ENCODE measurements around the gene CACNA1G. TPM values are rescaled to one million over a fixed set of nuclear protein-coding genes. Genes with fewer than 3 reads are reported as not detected.

The CACNA1G gene
- polyA plus RNA-seq, 3 donors, result 6.9 to 8.7 (median 8.3) TPM

- DNase-seq (ENCODE audit: extremely low read depth in 1 of 11, low read depth in 9 of 11, low spot score in 4 of 11), result no peak
These were observed 59.0 kb downstream of the CACNA1G start for GRCh38 chr17:50619489-50619888.

DNA sequence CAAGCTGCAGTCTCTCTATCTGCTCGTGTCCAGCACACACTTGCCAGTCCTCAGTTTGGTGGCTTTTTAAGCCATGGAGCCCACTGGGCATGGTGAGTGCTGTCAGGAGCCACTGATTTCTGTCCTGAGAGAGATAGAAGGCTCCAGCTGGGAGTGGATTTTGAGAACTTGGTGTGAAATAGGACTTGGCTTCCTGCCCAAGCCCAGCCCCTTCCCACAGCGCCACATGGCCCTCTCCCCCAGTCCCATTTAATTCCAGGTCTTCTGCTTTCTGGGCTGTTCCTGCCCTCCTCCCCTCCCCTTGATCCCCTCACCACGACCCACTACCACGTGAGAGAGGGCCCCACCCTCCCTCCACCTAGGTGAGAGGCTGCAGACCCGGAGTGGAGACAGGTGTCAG is 59.7 kb downstream of the CACNA1G start:
- no peak for DNase-seq (ENCODE audit: extremely low read depth in 1 of 11, low read depth in 9 of 11, low spot score in 4 of 11)

- no peak for DNase-seq (ENCODE audit: extremely low read depth in 1 of 11, low read depth in 9 of 11, low spot score in 4 of 11)
These were observed 60.3 kb downstream of the CACNA1G start for GRCh38 chr17:50620858-50621257.

DNA sequence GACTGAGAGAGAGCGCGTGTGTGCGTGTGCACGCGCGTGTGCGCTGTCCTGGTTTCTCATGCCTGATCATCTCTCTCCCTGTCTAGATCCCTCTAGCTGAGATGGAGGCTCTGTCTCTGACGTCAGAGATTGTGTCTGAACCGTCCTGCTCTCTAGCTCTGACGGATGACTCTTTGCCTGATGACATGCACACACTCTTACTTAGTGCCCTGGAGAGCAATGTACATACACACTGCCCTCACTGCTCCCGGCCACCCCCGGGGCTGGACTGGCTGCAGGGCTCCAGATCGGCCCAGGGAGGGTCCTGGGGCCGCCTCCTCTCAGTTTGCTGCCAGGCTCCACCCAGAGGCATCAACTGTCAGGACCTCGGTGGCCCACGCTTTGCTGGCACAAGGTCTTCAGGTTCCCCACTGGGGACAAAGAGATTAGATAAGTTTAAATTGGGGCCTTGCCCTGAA is 61.1 kb downstream of the CACNA1G start:
- no peak for DNase-seq (ENCODE audit: extremely low read depth in 1 of 11, low read depth in 9 of 11, low spot score in 4 of 11)

DNA sequence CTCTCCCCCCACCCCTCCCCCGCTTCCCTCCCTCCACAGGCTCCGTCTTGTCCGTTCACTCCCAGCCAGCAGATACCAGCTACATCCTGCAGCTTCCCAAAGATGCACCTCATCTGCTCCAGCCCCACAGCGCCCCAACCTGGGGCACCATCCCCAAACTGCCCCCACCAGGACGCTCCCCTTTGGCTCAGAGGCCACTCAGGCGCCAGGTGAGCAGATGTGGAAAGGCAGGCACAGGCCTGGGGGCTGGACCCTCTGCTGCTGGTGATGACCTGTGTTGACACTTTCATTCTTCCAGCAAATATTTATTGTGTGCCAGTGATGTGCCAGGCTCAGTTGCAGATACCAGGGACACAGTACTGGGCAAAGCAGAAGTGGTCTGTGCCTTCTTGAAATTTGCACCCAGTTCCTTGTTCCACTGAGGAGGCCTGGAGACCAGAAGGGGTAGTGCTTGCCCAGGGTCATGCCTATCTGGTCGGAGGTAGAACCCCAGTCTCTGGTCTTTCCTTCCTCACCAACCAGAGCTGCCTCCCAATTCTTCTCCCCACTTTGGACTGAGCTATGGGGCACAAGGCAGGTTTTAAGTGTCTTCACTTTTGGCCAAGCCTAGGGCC is 63.9 kb downstream of the CACNA1G start:
- no peak for DNase-seq (ENCODE audit: extremely low read depth in 1 of 11, low read depth in 9 of 11, low spot score in 4 of 11)

DNA sequence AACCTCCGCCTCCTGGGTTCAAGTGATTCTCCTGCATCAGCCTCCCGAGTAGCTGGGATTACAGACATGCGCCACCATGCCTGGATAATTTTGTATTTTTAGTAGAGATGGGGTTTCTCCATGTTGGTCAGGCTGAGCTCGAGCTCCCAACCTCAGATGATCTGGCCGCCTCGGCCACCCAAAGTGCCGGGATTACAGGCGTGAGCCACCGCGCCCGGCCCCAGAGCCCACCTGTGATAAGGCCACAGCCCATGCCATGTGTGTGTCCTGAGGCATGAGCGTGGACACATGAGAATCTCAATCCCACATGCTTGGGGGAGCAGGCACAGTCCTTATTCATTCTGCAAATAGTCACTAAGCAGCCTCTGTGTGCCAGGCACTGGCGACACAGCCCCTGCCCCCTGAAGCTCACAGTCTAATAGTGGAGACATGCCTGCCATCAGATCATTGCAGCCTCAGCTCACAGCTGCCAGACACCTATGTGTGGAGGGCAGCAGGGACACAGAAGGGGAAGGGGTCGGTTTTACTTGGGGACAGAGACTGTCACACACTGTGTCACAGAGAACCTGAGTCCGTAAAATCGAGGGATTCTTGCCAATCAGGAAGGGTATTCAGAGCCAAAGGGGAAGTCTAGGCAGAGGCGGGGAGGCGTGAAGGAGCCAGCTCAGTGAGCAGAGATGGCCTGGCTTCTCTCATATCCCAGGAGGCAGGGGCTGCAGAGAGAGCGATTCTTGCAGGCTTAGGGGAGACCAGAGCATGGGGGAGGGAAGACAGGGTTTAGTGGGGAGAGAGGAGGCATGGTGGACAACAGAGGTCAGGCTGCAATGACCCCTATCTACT is 64.7 kb downstream of the CACNA1G start:
- no peak for DNase-seq (ENCODE audit: extremely low read depth in 1 of 11, low read depth in 9 of 11, low spot score in 4 of 11)

DNA sequence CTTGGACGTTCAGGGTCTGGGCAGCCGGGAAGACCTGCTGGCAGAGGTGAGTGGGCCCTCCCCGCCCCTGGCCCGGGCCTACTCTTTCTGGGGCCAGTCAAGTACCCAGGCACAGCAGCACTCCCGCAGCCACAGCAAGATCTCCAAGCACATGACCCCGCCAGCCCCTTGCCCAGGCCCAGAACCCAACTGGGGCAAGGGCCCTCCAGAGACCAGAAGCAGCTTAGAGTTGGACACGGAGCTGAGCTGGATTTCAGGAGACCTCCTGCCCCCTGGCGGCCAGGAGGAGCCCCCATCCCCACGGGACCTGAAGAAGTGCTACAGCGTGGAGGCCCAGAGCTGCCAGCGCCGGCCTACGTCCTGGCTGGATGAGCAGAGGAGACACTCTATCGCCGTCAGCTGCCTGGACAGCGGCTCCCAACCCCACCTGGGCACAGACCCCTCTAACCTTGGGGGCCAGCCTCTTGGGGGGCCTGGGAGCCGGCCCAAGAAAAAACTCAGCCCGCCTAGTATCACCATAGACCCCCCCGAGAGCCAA is 65.6 kb downstream of the CACNA1G start:
- DNase-seq (ENCODE audit: extremely low read depth in 1 of 11, low read depth in 9 of 11, low spot score in 4 of 11), result peak in 6 of 11 donors; percentile 50 to 68 (median 65)

DNA sequence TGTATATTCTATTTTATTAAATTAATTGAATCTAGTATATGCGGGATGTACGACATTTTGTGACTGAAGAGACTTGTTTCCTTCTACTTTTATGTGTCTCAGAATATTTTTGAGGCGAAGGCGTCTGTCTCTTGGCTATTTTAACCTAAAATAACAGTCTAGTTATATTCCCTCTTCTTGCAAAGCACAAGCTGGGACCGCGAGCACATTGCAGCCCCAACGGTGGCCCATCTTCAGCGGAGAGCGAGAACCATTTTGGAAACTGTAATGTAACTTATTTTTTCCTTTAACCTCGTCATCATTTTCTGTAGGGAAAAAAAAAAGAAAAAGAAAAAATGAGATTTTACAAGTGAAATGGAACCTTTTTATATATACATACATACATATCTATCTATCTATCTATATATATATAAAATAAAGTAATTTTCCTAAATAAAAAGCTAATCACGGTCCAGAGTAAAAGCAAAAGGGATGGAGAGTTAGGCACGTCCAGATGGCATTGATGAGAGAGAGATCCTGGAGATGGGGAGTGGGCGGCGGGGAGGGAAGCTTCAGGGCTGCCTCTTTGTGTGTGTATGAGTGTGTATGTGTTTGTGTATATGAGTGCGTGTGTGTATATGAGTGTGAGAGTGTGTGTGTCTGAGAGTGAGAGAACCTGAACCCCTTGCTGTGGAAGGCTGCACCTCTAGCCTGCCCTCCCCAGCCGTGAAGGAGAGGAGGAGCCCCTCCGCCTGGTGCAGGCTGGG is 66.7 kb downstream of the CACNA1G start:
- DNase-seq (ENCODE audit: extremely low read depth in 1 of 11, low read depth in 9 of 11, low spot score in 4 of 11), result no peak

GRCh38 chr17:50627782-50628601 is 67.5 kb downstream of the CACNA1G start:
- peak in 2 of 11 donors; percentile 36 to 56 for DNase-seq (ENCODE audit: extremely low read depth in 1 of 11, low read depth in 9 of 11, low spot score in 4 of 11)

GRCh38 chr17:50629902-50630301 is 69.4 kb downstream of the CACNA1G start:
- no peak for DNase-seq (ENCODE audit: extremely low read depth in 1 of 11, low read depth in 9 of 11, low spot score in 4 of 11)

DNA sequence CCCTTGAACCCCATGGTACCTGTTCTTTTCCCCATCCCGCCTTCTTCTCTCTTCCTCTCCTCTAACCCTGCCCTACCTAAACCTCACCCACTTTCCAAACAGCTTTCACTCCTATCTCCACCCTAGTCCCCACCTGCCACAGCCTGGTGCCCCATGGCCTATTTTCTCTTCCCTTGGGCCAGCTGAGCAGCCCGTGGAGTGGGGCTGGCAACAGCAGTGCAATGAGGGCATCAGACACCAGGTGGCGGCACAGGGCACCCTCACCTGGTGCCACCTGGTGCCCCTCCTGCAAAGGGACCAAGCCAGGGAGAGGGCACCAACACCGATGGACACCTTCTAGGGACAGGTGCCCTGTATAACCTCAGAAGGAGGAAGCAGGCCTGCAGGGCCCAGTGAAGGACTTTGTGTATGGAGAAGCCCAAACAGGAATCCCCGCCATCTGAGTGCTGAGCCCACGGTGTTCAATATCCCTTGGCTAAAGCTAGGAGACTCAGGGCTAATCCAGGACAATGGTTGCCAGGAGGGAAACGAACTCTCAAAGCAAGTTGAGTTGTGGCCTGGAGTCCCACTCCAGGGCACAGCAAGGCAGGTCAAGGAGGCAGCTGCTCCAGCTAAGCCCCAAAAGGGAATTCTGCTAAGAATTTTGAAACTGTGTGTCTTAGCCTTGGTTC is 70.1 kb downstream of the CACNA1G start:
- DNase-seq (ENCODE audit: extremely low read depth in 1 of 11, low read depth in 9 of 11, low spot score in 4 of 11), result no peak

DNA sequence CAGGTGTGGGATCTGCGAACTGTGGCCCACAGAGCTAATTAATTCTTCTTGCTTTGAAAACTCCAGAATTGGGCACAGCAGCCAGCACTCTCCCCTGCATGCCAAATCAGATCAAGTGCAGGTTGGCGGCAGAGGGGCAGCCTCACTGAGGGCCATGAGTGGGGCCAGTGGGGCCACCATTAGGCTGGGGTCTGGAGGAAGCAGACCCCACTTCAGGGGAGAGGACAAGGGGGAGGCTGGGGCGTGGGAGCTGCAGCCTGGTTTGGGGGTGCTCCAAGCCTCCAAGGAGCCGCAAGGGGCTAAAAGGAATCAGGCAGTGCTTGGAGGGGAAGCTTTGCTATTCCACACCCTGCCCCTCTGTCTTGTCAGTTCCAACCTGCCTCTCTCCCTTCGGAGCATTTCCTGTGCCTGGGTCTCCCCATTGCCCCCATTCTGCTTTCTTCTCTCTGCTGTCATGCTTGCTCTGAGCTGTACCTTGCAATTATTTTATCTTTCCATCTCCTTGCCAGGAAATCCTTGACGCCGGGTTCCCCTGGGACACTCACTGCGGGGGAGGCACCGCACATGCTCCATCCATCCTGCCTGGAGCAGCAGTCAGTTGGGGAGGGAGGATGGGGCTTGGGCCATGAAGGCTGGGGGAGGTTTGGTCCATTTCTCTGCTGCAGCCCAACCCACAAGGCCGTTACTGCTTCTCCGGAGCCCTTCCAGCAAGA is 70.8 kb downstream of the CACNA1G start:
- DNase-seq (ENCODE audit: extremely low read depth in 1 of 11, low read depth in 9 of 11, low spot score in 4 of 11), result no peak

DNA sequence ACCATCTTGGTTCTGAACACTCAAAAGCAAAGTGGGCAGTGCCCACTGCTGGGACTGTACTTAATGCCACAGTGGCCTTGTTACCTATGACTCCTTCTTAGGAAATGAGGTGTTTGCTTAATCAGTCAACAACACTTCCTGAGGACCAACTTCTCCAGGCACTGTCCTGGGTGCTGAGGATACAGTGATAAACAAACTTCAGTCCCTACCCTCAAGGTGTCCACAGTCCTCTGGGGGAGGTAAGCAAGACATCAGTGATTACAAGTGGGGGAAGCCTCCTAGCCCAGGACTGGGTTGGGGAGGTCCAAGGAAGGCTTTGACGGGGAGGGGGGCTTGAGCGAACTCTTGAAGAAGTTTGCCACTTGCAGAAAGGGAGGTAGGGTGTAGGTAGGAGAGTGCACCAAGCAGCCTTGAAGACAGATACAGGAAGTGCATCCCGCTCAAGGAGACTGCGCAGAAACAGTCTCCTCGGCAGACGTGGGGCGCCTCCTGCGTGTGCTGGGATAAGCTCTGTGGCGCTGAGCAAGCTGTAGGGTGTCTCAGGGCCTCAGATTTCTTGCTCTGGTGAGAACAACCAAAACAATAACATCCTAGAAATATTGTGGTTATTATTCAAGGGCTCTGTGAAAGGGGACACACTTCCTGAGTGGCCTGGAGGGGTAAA is 71.5 kb downstream of the CACNA1G start:
- DNase-seq (ENCODE audit: extremely low read depth in 1 of 11, low read depth in 9 of 11, low spot score in 4 of 11), result no peak

DNA sequence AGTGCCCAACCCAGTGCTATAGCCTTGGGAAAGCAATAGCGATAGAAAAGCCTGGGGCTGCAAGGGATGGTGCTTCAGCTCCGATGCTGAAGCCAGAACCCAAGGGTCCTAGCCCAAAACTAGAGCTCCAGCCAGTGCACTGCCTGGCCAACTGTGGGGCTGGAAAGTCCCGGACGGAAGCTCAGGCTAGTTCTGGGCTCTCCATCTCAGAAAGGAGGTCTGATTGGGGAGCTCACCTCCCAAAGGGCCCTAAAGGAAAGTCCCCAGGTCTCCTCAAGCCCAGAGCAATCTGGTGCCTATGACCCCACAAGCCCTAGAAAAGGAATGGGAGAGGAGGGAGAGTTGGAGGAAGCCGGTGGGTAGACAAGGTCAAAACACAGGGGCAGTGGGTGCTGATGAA is 72.1 kb downstream of the CACNA1G start:
- DNase-seq (ENCODE audit: extremely low read depth in 1 of 11, low read depth in 9 of 11, low spot score in 4 of 11), result no peak

GRCh38 chr17:50633683-50634082 is 73.2 kb downstream of the CACNA1G start:
- no peak for DNase-seq (ENCODE audit: extremely low read depth in 1 of 11, low read depth in 9 of 11, low spot score in 4 of 11)

DNA sequence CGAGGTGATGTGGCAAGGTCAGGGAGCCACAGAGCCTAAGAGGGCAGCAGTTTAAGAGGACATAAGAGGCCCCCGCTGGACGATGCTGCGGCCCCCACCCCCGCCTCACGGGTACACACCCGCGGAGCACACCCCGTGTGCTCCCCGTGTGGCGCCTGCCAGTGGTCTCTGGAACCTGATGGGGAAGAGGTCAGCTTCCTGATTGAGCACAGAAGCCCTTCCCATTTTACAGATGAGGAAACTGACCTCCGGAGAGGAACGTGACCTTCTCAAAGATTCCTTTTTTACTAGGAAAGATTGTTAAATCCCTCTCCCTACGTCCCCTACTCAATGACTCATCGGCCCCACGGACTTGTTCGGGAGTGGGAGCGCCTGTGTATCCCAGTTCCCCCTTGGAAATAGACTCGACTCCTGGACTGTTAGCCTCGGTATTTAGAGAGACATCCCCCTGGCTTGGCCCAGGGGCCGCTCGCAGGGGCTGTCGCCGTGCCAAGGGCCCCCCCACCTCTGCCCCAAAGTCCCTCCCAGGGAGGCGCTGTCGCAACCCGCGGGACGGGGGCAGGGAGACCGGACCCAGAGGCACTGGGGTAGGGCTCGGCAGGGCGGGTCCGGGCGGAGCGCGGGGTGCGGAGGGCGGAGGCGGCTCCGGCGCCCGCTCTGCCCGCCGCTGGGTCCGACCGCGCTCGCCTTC is 73.9 kb downstream of the CACNA1G start, which contains the start of gene ABCC3:
TSS of gene ABCC3 (plus strand) at position 658 of the 691 bp plus-strand sequence. CDS start 56 bp downstream, outside the sequence.
- DNase-seq (ENCODE audit: extremely low read depth in 1 of 11, low read depth in 9 of 11, low spot score in 4 of 11), result no peak
